ENCODE results near the gene PPIL4.

PPIL4 gene

DNA sequence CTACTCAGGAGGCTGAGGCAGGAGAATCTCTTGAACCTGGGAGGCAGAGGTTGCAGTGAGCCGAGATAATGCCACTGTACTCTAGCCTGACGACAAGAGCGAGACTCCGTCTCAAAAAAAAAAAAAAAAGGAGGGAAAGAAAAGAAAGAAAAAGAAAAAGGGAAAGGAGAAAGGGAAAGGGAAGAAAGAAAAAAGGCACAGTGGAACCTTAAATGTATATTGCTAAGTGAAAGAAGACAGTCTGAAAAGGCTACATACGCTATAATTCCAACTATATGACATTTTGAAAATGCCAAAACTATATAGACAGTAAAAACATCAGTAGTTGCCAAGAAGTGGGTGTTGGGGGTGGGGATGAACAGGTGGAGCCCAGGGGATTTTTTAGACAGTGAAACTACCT, 16.2 kb downstream of the PPIL4 start:
- no peak for DNase-seq

GRCh38 chr6:149515494-149515893, 30.3 kb downstream of the PPIL4 start:
- DNase-seq = no peak

DNA sequence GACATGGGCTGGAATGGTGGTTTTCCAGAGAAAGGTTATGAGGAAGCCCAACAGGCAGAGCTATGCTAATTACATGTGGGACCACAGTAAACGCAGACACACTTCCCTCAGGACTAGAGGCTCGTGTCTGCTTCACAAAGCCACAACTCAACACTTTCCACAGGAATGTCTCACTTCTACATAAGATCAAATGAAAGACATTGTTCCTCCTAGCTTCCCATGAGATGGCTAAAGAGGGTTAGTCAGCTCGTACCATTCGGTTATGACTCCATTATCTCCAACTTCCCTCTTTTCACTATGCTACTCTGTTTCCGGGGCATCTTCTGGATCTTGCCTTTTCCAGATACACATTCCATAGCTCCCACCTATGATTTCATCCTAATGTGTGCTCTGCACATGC, 31.9 kb downstream of the PPIL4 start:
- DNase-seq = no peak

GRCh38 chr6:149510793-149511512, 34.9 kb downstream of the PPIL4 start:
- no peak for DNase-seq

GRCh38 chr6:149508485-149508884, 37.4 kb downstream of the PPIL4 start:
- DNase-seq = no peak

- DNase-seq = no peak
Measured at GRCh38 chr6:149503872-149504271, 42.0 kb downstream of the PPIL4 start.

- no peak for DNase-seq
Measured at GRCh38 chr6:149503276-149503675, 42.6 kb downstream of the PPIL4 start.

- no peak for DNase-seq
Measured at GRCh38 chr6:149501768-149502167, 44.1 kb downstream of the PPIL4 start.

DNA sequence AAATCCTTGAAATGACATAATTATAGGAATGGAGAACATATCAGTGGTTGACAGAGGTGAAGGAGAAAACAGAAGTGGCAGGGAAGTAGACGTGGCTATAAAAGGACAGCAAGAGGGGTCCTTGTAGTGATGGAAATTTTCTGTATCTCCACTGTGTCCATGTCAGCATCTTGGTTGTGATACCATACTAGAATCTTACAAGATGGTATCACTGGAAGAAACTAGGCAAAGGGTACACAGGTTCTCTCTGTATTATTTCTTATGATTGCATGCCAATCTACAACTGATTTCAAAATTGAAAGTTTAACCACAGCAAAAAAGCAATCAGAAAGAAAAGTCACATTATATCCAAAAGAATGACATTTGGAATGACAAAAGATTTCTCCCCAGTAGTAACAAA, 44.6 kb downstream of the PPIL4 start:
- no peak for DNase-seq

DNA sequence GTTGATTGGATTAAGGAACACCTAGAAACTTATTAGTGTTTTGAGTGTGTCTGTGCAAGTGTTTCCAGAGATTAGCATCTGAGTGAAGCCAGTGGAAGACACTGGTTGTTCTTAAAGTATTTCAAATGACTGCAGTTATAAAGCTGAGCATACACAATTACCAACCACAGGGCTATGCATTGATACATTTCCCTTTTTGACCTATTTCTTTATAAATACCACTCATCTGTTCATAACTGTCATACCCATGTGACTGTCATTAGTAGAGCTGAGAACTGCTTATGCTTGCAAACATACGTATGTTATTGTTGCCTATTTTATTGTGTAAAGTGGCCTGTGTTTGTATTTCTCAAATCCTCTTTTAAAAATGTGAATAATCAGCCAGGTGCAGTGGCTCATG, 45.7 kb downstream of the PPIL4 start:
- DNase-seq = no peak

- DNase-seq = no peak
Measured at GRCh38 chr6:149499066-149499465, 46.8 kb downstream of the PPIL4 start.

- no peak for DNase-seq
Measured at GRCh38 chr6:149497365-149497764, 48.5 kb downstream of the PPIL4 start.

GRCh38 chr6:149496597-149496996, 49.2 kb downstream of the PPIL4 start:
- peak; percentile 45 to 58 for DNase-seq

- peak in 1 of 2 experiments; percentile 47 for DNase-seq
Measured at GRCh38 chr6:149495349-149496016, 50.4 kb downstream of the PPIL4 start.

DNA sequence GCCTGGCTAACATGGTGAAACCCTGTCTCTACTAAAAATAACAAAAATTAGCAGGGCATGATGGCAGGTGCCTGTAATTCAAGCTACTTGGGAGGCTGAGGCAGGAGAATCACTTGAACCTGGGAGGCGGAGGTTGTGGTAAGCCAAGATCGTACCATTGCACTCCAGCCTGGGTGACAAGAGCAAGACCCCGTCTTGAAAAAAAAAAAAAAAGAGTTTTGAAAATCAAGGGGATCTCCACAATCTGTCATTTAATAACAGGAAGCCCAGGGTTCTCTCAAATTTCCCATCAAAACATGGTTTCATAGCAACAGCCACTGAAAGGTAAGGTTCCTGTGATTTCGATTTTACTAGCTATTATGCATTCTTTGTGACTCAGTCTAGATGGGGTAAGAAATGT, 51.0 kb downstream of the PPIL4 start:
- peak; percentile 68 to 71 for DNase-seq

DNA sequence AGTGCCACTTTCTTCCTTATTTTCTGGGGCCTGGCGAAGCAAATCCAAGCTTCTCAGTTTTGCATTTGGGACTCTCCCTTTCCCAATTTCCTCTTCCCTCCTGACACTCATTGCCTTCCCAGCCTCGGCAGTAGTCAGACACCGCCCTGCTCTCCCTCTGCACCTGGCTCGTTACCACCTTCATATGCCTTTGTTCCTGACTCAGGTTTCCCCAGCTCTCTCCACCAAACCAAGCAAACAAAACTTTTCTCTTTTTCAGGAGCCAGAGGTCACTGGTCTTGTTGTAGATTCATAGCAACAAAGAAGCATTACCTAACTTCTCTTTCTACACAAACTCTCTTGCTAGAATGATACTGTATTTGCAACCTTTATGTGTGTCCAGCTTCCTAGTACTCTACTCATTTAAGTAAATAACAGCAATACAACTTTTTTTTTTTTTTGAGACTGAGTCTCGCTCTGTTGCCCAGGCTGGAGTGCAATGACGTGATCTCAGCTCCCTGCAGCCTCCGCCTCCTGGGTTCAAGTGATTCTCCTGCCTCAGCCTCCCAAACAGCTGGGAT, 52.0 kb downstream of the PPIL4 start:
- DNase-seq = no peak

DNA sequence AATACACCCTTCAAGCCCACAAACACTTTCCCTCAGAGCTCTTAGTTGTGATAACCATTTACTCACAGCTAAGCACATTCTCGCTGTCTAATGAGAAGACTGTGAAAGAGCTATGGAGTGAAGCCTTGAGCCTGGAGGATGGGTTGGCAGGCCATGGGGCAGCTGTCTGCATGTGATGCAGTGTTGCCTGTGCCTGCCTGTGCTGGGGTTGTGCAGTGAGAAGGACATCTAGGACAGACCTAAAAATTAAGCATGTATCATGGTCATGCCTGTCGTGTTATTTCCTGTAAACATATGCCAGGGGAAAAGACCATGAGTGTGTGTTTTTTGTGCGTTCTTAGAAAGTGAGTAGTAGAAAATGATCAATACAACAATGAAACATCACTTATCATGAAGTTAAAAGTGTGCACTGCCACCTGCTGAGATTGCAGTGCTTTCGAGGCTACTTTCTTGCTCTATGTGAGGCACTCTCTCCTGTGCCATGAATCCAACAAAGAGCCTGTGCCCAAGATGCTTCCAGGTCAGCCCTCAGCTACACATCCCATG, 53.0 kb downstream of the PPIL4 start:
- DNase-seq = peak in 1 of 2 experiments; percentile 35

GRCh38 chr6:149489967-149490366, 55.9 kb downstream of the PPIL4 start:
- peak in 1 of 2 experiments; percentile 13 for DNase-seq

DNA sequence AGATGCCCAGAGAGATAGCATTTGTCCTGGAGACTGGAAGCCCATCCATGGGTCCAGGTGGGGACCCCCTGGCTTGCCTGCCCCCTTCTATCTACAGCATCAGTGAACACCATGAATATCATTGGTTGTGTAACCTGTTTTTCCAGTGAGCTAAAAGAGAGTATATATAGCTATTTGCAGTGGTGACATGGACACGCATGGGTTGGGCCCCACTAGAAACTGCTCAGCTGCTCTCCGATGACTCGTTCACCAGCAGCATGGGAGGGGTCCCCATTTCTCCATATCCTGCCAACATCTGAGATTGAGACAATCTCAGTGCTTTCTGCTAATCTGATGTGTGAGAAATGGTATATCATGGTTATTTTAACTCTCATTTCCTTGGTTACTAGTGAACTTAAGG, 57.0 kb downstream of the PPIL4 start:
- DNase-seq = peak; percentile 32 to 49

GRCh38 chr6:149487316-149487715, 58.5 kb downstream of the PPIL4 start:
- DNase-seq = peak in 1 of 2 experiments; percentile 6

DNA sequence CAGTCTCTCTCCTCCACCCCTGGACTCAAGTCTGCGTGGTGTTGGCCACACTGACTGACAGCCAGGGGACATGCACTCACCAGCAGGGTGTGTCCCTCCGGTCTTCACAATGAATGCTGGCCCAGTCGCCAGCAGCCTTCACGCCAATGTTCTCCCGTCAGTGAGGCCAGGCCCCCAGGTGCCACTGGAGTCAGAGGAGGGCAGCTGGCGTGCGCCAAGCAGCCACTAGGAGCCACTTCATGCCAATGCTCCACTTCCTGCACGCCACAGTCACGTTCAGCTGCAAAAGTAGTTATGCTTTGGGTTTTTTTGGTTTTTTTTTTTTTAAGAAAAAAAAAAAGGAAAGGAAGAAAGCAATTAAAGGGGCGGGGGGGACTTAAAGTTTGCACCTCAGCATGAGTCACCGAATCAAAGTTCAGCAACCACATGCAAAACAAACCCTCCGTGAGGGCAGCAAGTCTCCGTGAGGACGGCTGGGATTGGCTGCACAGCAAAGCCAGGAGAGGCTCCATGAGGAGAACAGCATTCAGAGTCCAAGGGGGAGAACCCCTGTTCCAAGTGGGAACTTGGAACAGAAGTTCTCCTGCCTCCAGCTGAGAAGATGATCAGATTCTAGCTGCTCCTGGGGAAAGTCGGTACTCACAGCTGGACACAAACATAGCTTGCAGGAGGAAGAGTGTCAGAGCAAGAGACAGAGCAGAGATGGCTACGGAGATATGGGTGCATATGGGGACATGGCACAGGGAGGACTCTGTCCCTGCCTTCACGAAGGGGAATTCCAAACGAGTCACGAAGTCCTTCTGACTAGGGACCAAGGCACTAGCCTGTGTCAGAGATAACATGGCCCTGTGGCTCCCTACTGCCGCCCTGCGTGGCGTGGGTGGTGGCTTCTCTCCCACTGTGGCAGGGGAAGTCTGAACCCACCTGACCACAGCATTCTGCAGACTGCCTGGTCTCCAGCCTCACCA, 60.8 kb downstream of the PPIL4 start, which contains the start of gene ZC3H12D:
ZC3H12D (minus strand) TSS at position 282 of the 968 bp plus-strand sequence. CDS start 10,471 bp downstream, outside the sequence.
- peak; percentile 84 to 85 for DNase-seq

DNA sequence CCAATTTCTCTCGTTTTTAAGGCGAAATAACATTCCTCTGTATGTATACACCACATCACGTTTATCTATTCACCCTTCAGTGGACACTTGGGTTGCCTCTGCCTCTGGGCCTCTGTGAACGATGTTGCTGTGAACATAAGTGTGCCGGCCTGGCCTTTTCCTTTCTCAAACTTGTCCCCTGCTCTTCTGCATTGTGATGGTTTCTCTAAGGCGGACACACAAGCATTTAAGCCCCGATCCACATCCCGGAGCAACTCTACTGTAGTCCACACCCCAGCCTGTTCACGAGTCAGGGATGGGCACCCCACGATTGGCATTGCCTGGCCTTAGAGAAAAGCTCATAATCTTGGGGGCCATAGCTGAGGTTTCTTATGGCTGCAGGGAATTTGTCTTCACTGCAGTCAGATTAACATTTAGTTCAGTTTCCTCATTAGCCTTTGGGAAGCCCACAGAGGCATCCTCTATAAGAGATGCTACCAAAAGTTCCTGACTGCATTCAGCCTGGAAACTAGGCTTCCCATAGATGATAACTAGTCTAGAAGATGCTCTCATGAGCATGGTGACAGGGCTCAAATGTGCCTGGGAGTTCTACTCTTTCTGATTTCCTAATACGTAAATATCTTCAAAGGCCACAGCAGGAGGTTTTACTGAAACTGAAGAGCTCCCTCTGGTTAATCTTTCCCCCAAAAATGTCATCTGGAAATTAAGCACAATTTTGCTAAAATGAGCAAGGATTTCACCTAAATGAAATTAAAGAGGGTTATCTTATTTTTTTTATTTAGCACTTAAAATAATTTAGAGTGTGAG, 61.8 kb downstream of the PPIL4 start:
- DNase-seq = peak; percentile 31 to 35
